Activated T-cell treated with anti-CD3 and anti-CD28 coated beads, Interleukin-2, amount 50 U/mL, for 48 hours (primary cell): ENCODE measurements around the gene PNRC1.
"Not testable (repeated sequence)": the region's sequence is repeated elsewhere in the genome, so short reads cannot be mapped to it uniquely, and the experiment has no call there.

Experiments used
- DNase-seq, 2 experiments: peaks; one replicate each; pipeline ENCODE4 v3.0.0-alpha.2; 2020

Gene PNRC1

GRCh38 chr6:89063881-89064280 lies 16.7 kb upstream of the PNRC1 start:
- no peak for DNase-seq

- DNase-seq = not testable (repeated sequence)
Measured at GRCh38 chr6:89064931-89065330, 15.6 kb upstream of the PNRC1 start.

- not testable (repeated sequence) for DNase-seq
Measured at GRCh38 chr6:89066121-89066520, 14.4 kb upstream of the PNRC1 start.

- DNase-seq = no peak
Measured at GRCh38 chr6:89066940-89067646, 13.5 kb upstream of the PNRC1 start.

GRCh38 chr6:89067796-89068195 lies 12.8 kb upstream of the PNRC1 start:
- DNase-seq = no peak

GRCh38 chr6:89068695-89069094 lies 11.9 kb upstream of the PNRC1 start:
- DNase-seq = no peak

- no peak for DNase-seq
Measured at GRCh38 chr6:89069536-89070163, 10.9 kb upstream of the PNRC1 start.

- no peak for DNase-seq
Measured at GRCh38 chr6:89071036-89071435, 9.5 kb upstream of the PNRC1 start.

- no peak for DNase-seq
Measured at GRCh38 chr6:89073014-89073620, 7.4 kb upstream of the PNRC1 start.

GRCh38 chr6:89073840-89074239 lies 6.7 kb upstream of the PNRC1 start:
- DNase-seq = no peak

- peak; percentile 45 to 57 for DNase-seq
Measured at GRCh38 chr6:89079511-89080234, 878 bp upstream of the PNRC1 start.

GRCh38 chr6:89081129-89081422 lies 525 bp downstream of the PNRC1 start:
- no peak for DNase-seq

- peak; percentile 98 for DNase-seq
Measured at GRCh38 chr6:89081423-89082322, 1.1 kb downstream of the PNRC1 start.

- no peak for DNase-seq
Measured at GRCh38 chr6:89082486-89082891, 1.9 kb downstream of the PNRC1 start.

- no peak for DNase-seq
Measured at GRCh38 chr6:89084542-89084941, 4.0 kb downstream of the PNRC1 start.

- no peak for DNase-seq
Measured at GRCh38 chr6:89084954-89085353, 4.4 kb downstream of the PNRC1 start.

GRCh38 chr6:89085409-89086205 lies 5.1 kb downstream of the PNRC1 start:
- no peak for DNase-seq

- DNase-seq = no peak
Measured at GRCh38 chr6:89087881-89088280, 7.3 kb downstream of the PNRC1 start.

- no peak for DNase-seq
Measured at GRCh38 chr6:89098461-89098860, 17.9 kb downstream of the PNRC1 start.

GRCh38 chr6:89100114-89100513 lies 19.6 kb downstream of the PNRC1 start:
- no peak for DNase-seq

GRCh38 chr6:89110284-89110683 lies 29.7 kb downstream of the PNRC1 start:
- DNase-seq = no peak

- DNase-seq = no peak
Measured at GRCh38 chr6:89111933-89112332, 31.4 kb downstream of the PNRC1 start.
